Astrocyte of the spinal cord (primary cell): Measurements from ENCODE around the gene RCN2.

ENCODE experiments used
- DNase-seq: peaks from one replicate; pipeline ENCODE4 v3.0.0; 2011; ENCODE audit warnings: low read depth, low spot score
- H3K4me3 ChIP-seq: 2 replicates; pipeline ENCODE4 v1.5.1; 2011; ENCODE audit warnings: low read depth, mild to moderate bottlenecking, low read length, moderate library complexity
- CTCF ChIP-seq: IDR thresholded peaks from 2 replicates; pipeline ENCODE4 v1.5.1; 2012; ENCODE audit warnings: low read depth, mild to moderate bottlenecking, low read length, inconsistent platforms
- in situ Hi-C: cut with HindIII; loops from 2 replicates; pipeline ENCODE4 v1.10.0; 2017; ENCODE audit warnings: low sequenced_read_pairs

RCN2 gene

GRCh38 chr15:76947454-76947853 is 15.9 kb downstream of the RCN2 start:
- no peak overlapping the region for H3K4me3 ChIP-seq
- no peak for DNase-seq
- TF ChIP-seq CTCF: no peak
- in situ Hi-C loops: no loop called here

DNA sequence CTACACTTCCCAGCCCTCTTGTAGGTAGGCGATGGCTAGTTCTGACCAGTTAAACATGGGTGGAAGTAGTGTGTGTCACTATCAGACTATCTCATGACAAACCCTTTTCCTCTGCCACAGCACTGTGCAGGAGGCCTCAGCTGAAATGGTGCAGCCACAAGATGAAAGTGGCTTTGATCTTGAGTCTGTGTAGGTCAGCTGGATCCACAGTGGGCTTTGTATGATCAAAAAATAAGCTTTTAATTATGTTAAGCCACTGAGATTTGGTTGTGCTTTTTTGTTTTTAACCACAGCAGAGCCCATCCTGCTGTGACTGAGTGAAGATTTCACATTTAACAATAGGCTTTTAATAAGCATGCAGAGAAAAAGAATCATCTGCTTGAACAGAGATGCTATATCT is 19.7 kb downstream of the RCN2 start:
- H3K4me3 ChIP-seq: no peak overlapping the region
- no peak for TF ChIP-seq CTCF
- DNase-seq: no peak
- in situ Hi-C loops: no loop called here

GRCh38 chr15:76953913-76954312 is 22.4 kb downstream of the RCN2 start:
- TF ChIP-seq CTCF: no peak
- no peak for DNase-seq
- H3K4me3 ChIP-seq: no peak overlapping the region
- in situ Hi-C loops: no loop called here

DNA sequence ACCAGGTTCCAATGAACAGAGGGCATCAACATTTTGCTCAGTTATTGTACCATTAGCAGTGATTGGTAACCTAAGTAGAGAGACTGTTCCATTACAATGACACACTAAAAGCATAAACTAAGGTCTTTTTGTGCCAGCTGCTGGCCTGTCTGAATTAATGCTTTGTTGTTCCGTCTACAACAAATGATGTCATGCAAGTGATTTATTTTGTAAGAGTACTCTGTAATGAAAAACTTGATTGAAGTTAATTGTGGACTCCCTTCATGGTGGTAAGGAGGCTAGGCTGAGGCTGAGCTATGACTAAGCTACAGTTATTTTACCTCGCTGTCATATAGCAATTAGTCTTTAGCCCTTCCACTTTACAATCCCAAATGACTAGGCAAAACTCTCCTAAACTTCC is 23.2 kb downstream of the RCN2 start:
- no peak for TF ChIP-seq CTCF
- no peak overlapping the region for H3K4me3 ChIP-seq
- no peak for DNase-seq
- in situ Hi-C loops: no loop called here

DNA sequence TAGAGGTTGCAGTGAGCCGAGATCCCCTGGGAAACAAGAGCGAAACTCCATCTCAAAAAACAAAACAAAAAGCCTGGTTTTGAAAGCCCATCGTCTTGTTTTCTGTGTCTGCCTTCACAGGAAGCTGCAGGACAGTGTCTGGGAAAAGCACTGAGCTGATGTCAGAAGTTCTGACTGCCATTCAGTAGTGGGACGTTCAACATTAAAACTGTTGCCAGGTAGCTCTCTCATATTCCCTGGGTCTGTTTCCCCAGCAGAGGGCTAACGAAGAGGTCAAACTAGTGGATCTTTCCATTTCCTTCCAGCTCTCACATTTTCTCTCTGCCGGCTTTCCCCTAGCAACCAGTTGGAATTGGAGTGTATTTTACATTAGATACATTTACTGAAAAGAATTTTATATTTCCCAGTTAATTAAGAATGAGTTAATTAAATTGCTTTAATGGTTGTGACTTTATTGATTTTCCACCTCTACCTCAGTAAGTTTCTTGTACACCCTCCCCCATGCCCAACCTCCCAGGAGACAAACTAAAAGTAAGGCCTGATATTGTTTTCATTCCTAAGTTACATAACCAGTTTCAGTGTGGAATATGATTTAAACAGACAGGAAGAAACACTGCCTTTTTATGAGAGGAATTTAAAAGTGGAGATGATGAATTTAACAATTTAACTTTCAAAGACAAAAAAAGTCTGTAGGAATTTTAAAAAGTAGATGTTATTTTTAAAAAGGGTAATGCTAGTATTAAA is 29.9 kb downstream of the RCN2 start:
- TF ChIP-seq CTCF: peak; percentile 16
- no peak overlapping the region for H3K4me3 ChIP-seq
- in situ Hi-C loops: no loop called here
- DNase-seq: no peak

GRCh38 chr15:76962337-76963013 is 30.9 kb downstream of the RCN2 start:
- H3K4me3 ChIP-seq: no peak overlapping the region
- TF ChIP-seq CTCF: no peak
- no peak for DNase-seq
- in situ Hi-C loops: no loop called here
